ENCODE data around the gene FTSJ1.

Gene FTSJ1

GRCh38 chrX:48458711-48459110 is 17.3 kb upstream of the FTSJ1 start:
- H2AFZ ChIP-seq (ENCODE audit: low read depth, low read length), result no peak overlapping the region
- H3K9ac ChIP-seq (ENCODE audit: low read depth, low read length), result no peak overlapping the region
- H3K4me2 ChIP-seq (ENCODE audit: insufficient read depth, low read length), result no peak overlapping the region
- H3K9me3 ChIP-seq (ENCODE audit: insufficient read depth, low read length, severe bottlenecking), result no peaks in the 10 kb centered on the region
- ATAC-seq (ENCODE audit: insufficient read depth, low read depth), result no peak
- H3K4me3 ChIP-seq (ENCODE audit: low read depth in 1 of 2, low read length in 2 of 2), result no peak overlapping the region
- TF ChIP-seq EZH2 (IDR thresholded peaks at IDR 0.05; ENCODE audit: borderline replicate concordance, low read depth, low read length, severe bottlenecking) (no peak), CTCF (IDR thresholded peaks at IDR 0.05; ENCODE audit: borderline replicate concordance, extremely low read depth, low read length, poor library complexity, severe bottlenecking) (no peak)
- no peaks in the 10 kb centered on the region for H3K79me2 ChIP-seq (ENCODE audit: insufficient read depth, low read length)
- H3K27ac ChIP-seq (ENCODE audit: low read length), result no peak overlapping the region
- H4K20me1 ChIP-seq (ENCODE audit: insufficient read depth, low read length), result no peaks in the 10 kb centered on the region
- H3K4me1 ChIP-seq (ENCODE audit: insufficient read depth, low read length), result no peaks in the 10 kb centered on the region
- H3K36me3 ChIP-seq (ENCODE audit: insufficient read depth, low read length), result peaks cover 33% of the 10 kb centered on the region
- no peak for DNase-seq
- no peaks in the 10 kb centered on the region for H3K27me3 ChIP-seq (ENCODE audit: insufficient read depth, low read length, poor library complexity)

GRCh38 chrX:48459483-48459882 is 16.5 kb upstream of the FTSJ1 start:
- Histone ChIP-seq H3K79me2 (ENCODE audit: insufficient read depth, low read length) (no peaks in the 10 kb centered on the region), H2AFZ (ENCODE audit: low read depth, low read length) (no peak overlapping the region), H3K4me1 (ENCODE audit: insufficient read depth, low read length) (no peaks in the 10 kb centered on the region), H3K9me3 (ENCODE audit: insufficient read depth, low read length, severe bottlenecking) (no peaks in the 10 kb centered on the region), H4K20me1 (ENCODE audit: insufficient read depth, low read length) (no peaks in the 10 kb centered on the region), H3K27ac (ENCODE audit: low read length) (no peak overlapping the region), H3K4me2 (ENCODE audit: insufficient read depth, low read length) (no peak overlapping the region), H3K4me3 (ENCODE audit: low read depth in 1 of 2, low read length in 2 of 2) (no peak overlapping the region), H3K9ac (ENCODE audit: low read depth, low read length) (no peak overlapping the region), H3K36me3 (ENCODE audit: insufficient read depth, low read length) (peaks cover 36% of the 10 kb centered on the region), H3K27me3 (ENCODE audit: insufficient read depth, low read length, poor library complexity) (no peaks in the 10 kb centered on the region)
- ATAC-seq (ENCODE audit: insufficient read depth, low read depth), result no peak
- TF ChIP-seq CTCF (IDR thresholded peaks at IDR 0.05; ENCODE audit: borderline replicate concordance, extremely low read depth, low read length, poor library complexity, severe bottlenecking) (no peak), EZH2 (IDR thresholded peaks at IDR 0.05; ENCODE audit: borderline replicate concordance, low read depth, low read length, severe bottlenecking) (no peak)
- DNase-seq, result no peak

- TF ChIP-seq EZH2 (IDR thresholded peaks at IDR 0.05; ENCODE audit: borderline replicate concordance, low read depth, low read length, severe bottlenecking) (no peak), CTCF (IDR thresholded peaks at IDR 0.05; ENCODE audit: borderline replicate concordance, extremely low read depth, low read length, poor library complexity, severe bottlenecking) (no peak)
- no peak for ATAC-seq (ENCODE audit: insufficient read depth, low read depth)
- H3K4me3 ChIP-seq (ENCODE audit: low read depth in 1 of 2, low read length in 2 of 2), result no peak overlapping the region
- no peak overlapping the region for H3K27ac ChIP-seq (ENCODE audit: low read length)
- H2AFZ ChIP-seq (ENCODE audit: low read depth, low read length), result no peak overlapping the region
- peaks cover 38% of the 10 kb centered on the region for H3K36me3 ChIP-seq (ENCODE audit: insufficient read depth, low read length)
- H4K20me1 ChIP-seq (ENCODE audit: insufficient read depth, low read length), result no peaks in the 10 kb centered on the region
- H3K9me3 ChIP-seq (ENCODE audit: insufficient read depth, low read length, severe bottlenecking), result no peaks in the 10 kb centered on the region
- H3K79me2 ChIP-seq (ENCODE audit: insufficient read depth, low read length), result no peaks in the 10 kb centered on the region
- H3K4me1 ChIP-seq (ENCODE audit: insufficient read depth, low read length), result no peaks in the 10 kb centered on the region
- no peak overlapping the region for H3K4me2 ChIP-seq (ENCODE audit: insufficient read depth, low read length)
- no peak overlapping the region for H3K9ac ChIP-seq (ENCODE audit: low read depth, low read length)
- DNase-seq, result no peak
- H3K27me3 ChIP-seq (ENCODE audit: insufficient read depth, low read length, poor library complexity), result no peaks in the 10 kb centered on the region
These were observed 16.0 kb upstream of the FTSJ1 start for GRCh38 chrX:48460031-48460430.

- DNase-seq, result no peak
- no peak overlapping the region for H3K9ac ChIP-seq (ENCODE audit: low read depth, low read length)
- no peaks in the 10 kb centered on the region for H4K20me1 ChIP-seq (ENCODE audit: insufficient read depth, low read length)
- no peak for ATAC-seq (ENCODE audit: insufficient read depth, low read depth)
- no peak overlapping the region for H2AFZ ChIP-seq (ENCODE audit: low read depth, low read length)
- TF ChIP-seq EZH2 (IDR thresholded peaks at IDR 0.05; ENCODE audit: borderline replicate concordance, low read depth, low read length, severe bottlenecking) (no peak), CTCF (IDR thresholded peaks at IDR 0.05; ENCODE audit: borderline replicate concordance, extremely low read depth, low read length, poor library complexity, severe bottlenecking) (no peak)
- no peaks in the 10 kb centered on the region for H3K79me2 ChIP-seq (ENCODE audit: insufficient read depth, low read length)
- H3K4me3 ChIP-seq (ENCODE audit: low read depth in 1 of 2, low read length in 2 of 2), result no peak overlapping the region
- H3K9me3 ChIP-seq (ENCODE audit: insufficient read depth, low read length, severe bottlenecking), result no peaks in the 10 kb centered on the region
- peaks cover 3% of the 10 kb centered on the region; the same call in 1 of the 2 replicates for H3K4me1 ChIP-seq (ENCODE audit: insufficient read depth, low read length)
- no peaks in the 10 kb centered on the region for H3K27me3 ChIP-seq (ENCODE audit: insufficient read depth, low read length, poor library complexity)
- peaks cover 44% of the 10 kb centered on the region for H3K36me3 ChIP-seq (ENCODE audit: insufficient read depth, low read length)
- no peak overlapping the region for H3K27ac ChIP-seq (ENCODE audit: low read length)
- no peak overlapping the region for H3K4me2 ChIP-seq (ENCODE audit: insufficient read depth, low read length)
These were observed 15.4 kb upstream of the FTSJ1 start for GRCh38 chrX:48460606-48461005.

All from DND-41 (cell line).